Ovary (tissue), 3 donors: ENCODE data around the gene BRAF.
"Not testable (repeated sequence)": the region's sequence is repeated elsewhere in the genome, so short reads cannot be mapped to it uniquely, and the experiment has no call there.

Experiments used
- EP300 ChIP-seq: sonication (generic); formaldehyde crosslinking; IDR thresholded peaks from one replicate; pipeline ENCODE4 v1.6.1; 2017; ENCODE audit warnings: antibody characterized with exemption
- POLR2A ChIP-seq: fragments of 450-650 bp; IDR thresholded peaks from one replicate; pipeline ENCODE4 v1.6.1; 2017; ENCODE audit warnings: antibody characterized with exemption, mild to moderate bottlenecking, moderate library complexity
- TF ChIP-seq, protein P1 (sequence below), 3 donors: fragments of 450-650 bp in 2 of 3; fragments of 200-600 bp in 1 of 3; IDR thresholded peaks; one replicate each; pipeline versions ENCODE4 v1.5.1 to v1.8.0; 2016 to 2022; ENCODE audit warnings: antibody characterized with exemption in 3 of 3, mild to moderate bottlenecking in 1 of 3
- donor health status: DM: no; HTN: no; CAD: no.

DNA sequence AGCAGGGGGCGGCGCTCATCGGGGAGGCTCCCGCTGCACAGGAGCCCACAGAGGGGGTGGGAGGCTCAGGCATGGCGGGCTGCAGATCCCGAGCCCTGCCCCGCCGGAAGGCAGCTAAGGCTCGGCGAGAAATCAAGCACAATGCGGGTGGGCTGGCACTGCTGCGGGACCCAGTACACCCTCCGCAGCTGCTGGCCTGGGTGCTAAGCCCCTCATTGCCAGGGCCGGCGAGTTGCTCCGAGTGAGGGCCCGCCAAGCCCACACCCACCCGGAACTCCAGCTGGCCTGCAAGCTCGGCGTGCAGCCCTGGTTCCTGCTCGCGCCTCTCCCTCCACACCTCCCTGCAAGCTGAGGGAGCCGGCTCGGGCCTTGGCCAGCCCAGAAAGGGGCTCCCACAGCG lies 32.3 kb upstream of the BRAF start:
- not testable (repeated sequence) for TF ChIP-seq EP300, POLR2A
- TF ChIP-seq, protein P1, sequence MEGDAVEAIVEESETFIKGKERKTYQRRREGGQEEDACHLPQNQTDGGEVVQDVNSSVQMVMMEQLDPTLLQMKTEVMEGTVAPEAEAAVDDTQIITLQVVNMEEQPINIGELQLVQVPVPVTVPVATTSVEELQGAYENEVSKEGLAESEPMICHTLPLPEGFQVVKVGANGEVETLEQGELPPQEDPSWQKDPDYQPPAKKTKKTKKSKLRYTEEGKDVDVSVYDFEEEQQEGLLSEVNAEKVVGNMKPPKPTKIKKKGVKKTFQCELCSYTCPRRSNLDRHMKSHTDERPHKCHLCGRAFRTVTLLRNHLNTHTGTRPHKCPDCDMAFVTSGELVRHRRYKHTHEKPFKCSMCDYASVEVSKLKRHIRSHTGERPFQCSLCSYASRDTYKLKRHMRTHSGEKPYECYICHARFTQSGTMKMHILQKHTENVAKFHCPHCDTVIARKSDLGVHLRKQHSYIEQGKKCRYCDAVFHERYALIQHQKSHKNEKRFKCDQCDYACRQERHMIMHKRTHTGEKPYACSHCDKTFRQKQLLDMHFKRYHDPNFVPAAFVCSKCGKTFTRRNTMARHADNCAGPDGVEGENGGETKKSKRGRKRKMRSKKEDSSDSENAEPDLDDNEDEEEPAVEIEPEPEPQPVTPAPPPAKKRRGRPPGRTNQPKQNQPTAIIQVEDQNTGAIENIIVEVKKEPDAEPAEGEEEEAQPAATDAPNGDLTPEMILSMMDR (IDR thresholded peaks at IDR 0.05), result not testable (repeated sequence)
